GM21529 (cell line): ENCODE measurements around the gene RBAK.
"Not testable (repeated sequence)": the region's sequence is repeated elsewhere in the genome, so short reads cannot be mapped to it uniquely, and the experiment has no call there.

Experiments
- ATAC-seq: cut with Tn5 transposase; IDR thresholded peaks from one replicate; pipeline ENCODE4 v1.9.1; 2021; ENCODE audit not compliant: unreplicated experiment

Gene RBAK

GRCh38 chr7:5050676-5051075 lies 5.0 kb downstream of the RBAK start:
- no peak for ATAC-seq

GRCh38 chr7:5051731-5052130 lies 6.1 kb downstream of the RBAK start:
- not testable (repeated sequence) for ATAC-seq

- ATAC-seq = no peak
These were observed 7.5 kb downstream of the RBAK start for GRCh38 chr7:5053175-5053574.

DNA sequence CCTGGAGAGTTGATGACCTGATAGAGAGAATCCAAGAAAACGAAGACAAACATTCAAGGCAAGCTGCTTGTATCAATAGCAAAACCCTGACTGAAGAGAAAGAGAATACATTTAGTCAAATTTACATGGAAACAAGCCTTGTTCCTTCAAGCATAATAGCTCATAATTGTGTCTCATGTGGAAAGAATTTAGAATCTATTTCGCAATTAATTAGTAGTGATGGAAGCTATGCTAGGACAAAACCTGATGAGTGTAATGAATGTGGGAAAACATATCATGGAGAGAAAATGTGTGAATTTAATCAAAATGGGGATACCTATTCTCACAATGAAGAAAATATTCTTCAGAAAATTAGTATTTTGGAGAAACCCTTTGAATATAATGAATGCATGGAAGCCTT lies 18.0 kb downstream of the RBAK start:
- no peak for ATAC-seq

- no peak for ATAC-seq
These were observed 18.9 kb downstream of the RBAK start for GRCh38 chr7:5064391-5065106.

GRCh38 chr7:5065107-5065407 lies 19.4 kb downstream of the RBAK start:
- ATAC-seq = no peak

DNA sequence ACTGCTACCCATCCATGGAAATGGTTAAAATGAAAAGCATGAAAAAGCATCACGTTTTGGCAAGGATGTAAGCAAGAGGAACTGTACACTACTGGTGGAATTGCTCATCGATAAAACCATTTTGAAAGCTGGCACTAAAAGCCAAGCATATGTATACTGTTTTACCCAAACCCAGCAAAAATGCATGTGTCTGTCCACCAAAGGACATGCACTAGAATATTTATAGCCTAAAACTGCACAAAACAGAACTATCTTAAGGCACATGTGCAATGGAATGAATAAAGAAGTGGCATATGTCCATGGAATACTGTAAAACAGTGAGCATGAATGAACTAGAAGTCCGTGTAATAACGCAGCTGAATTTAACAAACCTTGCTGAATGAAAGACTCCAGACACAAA lies 22.9 kb downstream of the RBAK start:
- ATAC-seq = no peak

- ATAC-seq = no peak
These were observed 24.5 kb downstream of the RBAK start for GRCh38 chr7:5070206-5070605.

- not testable (repeated sequence) for ATAC-seq
These were observed 29.5 kb downstream of the RBAK start for GRCh38 chr7:5075187-5075586.

DNA sequence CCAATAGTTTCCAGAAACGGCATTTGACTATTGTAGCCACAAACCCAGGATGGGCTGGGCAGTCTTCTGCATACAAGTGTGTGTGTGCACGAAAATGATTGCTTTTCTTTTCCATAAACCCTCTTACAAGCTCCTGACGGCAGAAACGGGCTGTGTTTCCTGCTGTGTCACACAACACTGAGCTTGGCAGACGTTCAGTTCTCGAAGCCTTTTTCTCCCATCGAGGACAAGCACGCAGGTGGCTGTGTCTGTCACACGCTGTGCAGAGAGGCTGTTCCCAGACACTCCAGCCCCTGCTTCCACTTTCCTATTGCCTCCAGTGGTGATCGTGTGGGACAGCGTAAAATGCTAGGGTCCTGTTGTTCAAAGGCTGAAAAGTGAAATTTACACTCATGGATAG lies 32.1 kb downstream of the RBAK start:
- ATAC-seq = no peak

- no peak for ATAC-seq
These were observed 37.1 kb downstream of the RBAK start for GRCh38 chr7:5082806-5083205.

GRCh38 chr7:5083311-5083711 lies 37.7 kb downstream of the RBAK start:
- no peak for ATAC-seq

- ATAC-seq = no peak
These were observed 40.6 kb downstream of the RBAK start for GRCh38 chr7:5086256-5086655.

- ATAC-seq = not testable (repeated sequence)
These were observed 42.7 kb downstream of the RBAK start for GRCh38 chr7:5088228-5088833.

DNA sequence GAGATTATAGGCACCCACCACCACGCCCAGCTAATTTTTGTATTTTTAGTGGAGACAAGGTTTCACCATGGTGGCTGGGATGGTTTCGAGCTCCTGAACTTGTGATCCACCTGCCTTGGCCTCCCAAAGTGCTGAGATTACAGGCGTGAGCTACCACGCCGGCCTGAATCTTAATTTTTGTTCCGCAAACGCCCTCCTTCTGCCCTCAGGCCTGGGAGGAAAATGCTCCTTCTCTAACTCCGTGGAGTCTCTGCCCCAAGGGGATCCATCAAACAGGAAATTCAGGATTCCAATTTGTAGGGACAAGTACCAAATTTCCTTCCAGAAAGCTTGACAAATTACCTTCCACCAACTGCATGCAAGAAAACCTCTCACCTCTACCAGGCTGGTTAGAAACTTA lies 43.2 kb downstream of the RBAK start:
- no peak for ATAC-seq

GRCh38 chr7:5093948-5094347 lies 48.3 kb downstream of the RBAK start:
- no peak for ATAC-seq

DNA sequence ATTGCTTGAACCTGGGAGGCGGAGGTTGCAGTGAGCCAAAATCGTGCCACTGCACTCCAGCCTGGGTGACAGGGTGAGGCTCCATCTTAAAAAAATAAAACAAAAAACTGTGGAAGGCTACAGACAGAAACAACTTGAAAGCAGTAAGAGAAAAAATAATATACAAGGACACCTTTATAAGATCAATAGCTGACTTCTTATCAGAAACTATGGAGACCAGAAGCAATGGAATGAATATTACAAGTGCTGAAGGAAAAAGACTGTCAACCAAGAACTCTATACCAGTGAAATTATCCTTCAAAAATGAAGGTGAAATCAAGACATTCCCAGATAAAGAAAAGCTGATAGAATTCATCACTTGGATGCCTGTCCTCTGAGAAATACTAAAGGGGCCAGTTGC lies 49.0 kb downstream of the RBAK start:
- no peak for ATAC-seq

DNA sequence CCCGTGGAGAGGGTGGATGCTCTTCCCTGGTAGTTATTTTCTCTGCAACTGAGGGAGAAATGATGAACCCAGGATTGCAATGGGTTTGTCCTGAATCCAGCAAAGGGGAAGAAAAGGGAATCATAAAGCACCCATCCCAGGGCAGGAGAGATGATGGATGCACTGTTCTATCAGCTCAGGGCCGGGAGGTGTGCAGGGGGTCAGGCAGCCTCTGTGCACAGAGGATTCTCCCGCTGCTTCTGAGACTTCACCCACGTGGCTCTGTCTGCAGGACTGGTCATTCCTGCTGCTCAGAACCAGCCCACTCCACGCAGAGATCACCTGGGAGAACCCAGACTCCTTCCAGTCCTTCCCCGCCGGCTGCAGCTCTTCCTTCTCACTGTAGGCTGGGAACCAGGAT lies 70.7 kb downstream of the RBAK start:
- no peak for ATAC-seq

DNA sequence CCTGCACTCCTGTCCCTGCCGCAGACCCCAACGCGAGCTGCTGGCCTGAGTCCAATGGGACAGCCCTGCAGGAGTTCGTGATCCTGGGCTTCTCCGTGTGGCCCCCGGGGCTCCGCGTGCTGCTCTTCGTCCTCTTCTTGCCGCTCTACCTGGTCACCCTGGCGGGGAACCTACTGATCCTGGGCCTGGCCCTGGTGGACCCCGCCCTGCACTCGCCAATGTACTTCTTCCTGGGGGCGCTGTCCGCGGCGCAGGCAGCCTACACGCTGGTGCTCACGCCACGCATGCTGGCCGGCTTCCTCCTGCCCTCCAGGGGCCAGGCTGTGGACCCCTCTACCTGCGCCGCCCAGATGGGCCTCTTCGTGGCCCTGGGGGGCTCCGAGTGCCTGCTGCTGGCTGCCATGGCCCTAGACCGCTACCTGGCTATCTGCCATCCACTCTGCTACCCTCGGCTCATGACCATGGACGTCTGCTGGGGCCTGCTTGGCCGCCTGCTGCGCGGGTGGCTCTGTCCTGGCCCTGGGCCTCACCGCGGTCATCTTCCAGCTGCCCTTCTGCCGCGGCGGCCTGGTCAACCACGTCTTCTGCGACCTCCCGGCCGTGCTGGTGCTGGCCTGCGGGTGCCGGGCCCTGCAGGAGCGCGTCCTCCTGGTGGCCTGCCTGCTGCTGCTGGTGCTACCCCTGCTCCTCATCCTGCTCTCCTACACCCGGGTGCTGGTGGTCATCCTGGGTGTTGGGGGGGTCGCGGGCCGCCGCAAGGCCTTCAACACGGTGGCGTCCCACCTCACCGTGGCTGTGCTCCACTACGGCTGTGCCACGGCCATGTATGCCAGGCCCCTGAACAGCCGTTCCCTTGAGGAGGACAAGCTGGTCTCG lies 71.7 kb downstream of the RBAK start:
- ATAC-seq = no peak
